NB4 (cell line): ENCODE measurements around the gene CECR2.
"Not testable (repeated sequence)": the region's sequence is repeated elsewhere in the genome, so short reads cannot be mapped to it uniquely, and the experiment has no call there.

Source experiments
- CTCF ChIP-seq: IDR thresholded peaks from one replicate; pipeline ENCODE4 v1.5.1; 2012; ENCODE audit warnings: low read depth, low read length
- MYC ChIP-seq: IDR thresholded peaks from 2 replicates; pipeline ENCODE4 v1.6.1; 2011; ENCODE audit warnings: low read depth, low read length

- not testable (repeated sequence) for TF ChIP-seq CTCF, MYC
Measured at GRCh38 chr22:17566016-17566687, 196.9 kb downstream of the CECR2 start.
